T-helper 2 cell treated with Interferon-gamma antibody and Interleukin-4, amounts not matched to agents 5 μg/mL and 100 μg/mL, for 36 hours (primary cell): Measurements from ENCODE around the gene HCFC1.
A peak's percentile ranks its signal among the peaks of the same experiment; 100 is the strongest.
"Not testable (repeated sequence)": the region's sequence is repeated elsewhere in the genome, so short reads cannot be mapped to it uniquely, and the experiment has no call there.

Experiments
- DNase-seq: peaks from one replicate; pipeline ENCODE4 v3.0.0; 2021; ENCODE audit warnings: low spot score
- H3K27ac Mint-ChIP-seq: one replicate; pipeline ENCODE4 v1.8.0; 2021; ENCODE audit warnings: mild to moderate bottlenecking, mixed read lengths
- H3K27me3 Mint-ChIP-seq: one replicate; pipeline ENCODE4 v1.8.0; 2021; ENCODE audit warnings: low read depth, mixed read lengths
- H3K36me3 Mint-ChIP-seq: one replicate; pipeline ENCODE4 v1.8.0; 2021; ENCODE audit warnings: low read depth, mixed read lengths
- H3K4me1 Mint-ChIP-seq: one replicate; pipeline ENCODE4 v1.8.0; 2021; ENCODE audit warnings: low read depth, mixed read lengths
- H3K4me3 Mint-ChIP-seq: one replicate; pipeline ENCODE4 v1.8.0; 2022; ENCODE audit warnings: mild to moderate bottlenecking, moderate library complexity, mixed read lengths
- H3K9me3 Mint-ChIP-seq: one replicate; pipeline ENCODE4 v1.8.0; 2021; ENCODE audit warnings: mixed read lengths

The HCFC1 gene

GRCh38 chrX:153993978-153994377 is 22.4 kb upstream of the HCFC1 start:
- no peak for DNase-seq
- H3K9me3 Mint-ChIP-seq = no peaks in the 10 kb centered on the region
- no peak overlapping the region for H3K27ac Mint-ChIP-seq
- no peaks in the 10 kb centered on the region for H3K36me3 Mint-ChIP-seq
- H3K4me3 Mint-ChIP-seq = no peak overlapping the region
- H3K4me1 Mint-ChIP-seq = peaks cover 6% of the 10 kb centered on the region
- no peaks in the 10 kb centered on the region for H3K27me3 Mint-ChIP-seq

GRCh38 chrX:153993079-153993478 is 21.5 kb upstream of the HCFC1 start:
- Mint-ChIP-seq H3K36me3 (no peaks in the 10 kb centered on the region), H3K27me3 (no peaks in the 10 kb centered on the region), H3K9me3 (no peaks in the 10 kb centered on the region), H3K4me3 (no peak overlapping the region), H3K27ac (no peak overlapping the region), H3K4me1 (peaks cover 6% of the 10 kb centered on the region)
- DNase-seq = no peak

GRCh38 chrX:153992180-153992579 is 20.6 kb upstream of the HCFC1 start:
- Mint-ChIP-seq H3K9me3 (no peaks in the 10 kb centered on the region), H3K4me3 (no peak overlapping the region), H3K27ac (no peak overlapping the region), H3K4me1 (peaks cover 6% of the 10 kb centered on the region), H3K36me3 (no peaks in the 10 kb centered on the region), H3K27me3 (no peaks in the 10 kb centered on the region)
- no peak for DNase-seq

- no peaks in the 10 kb centered on the region for H3K27me3 Mint-ChIP-seq
- H3K4me1 Mint-ChIP-seq = peaks cover 6% of the 10 kb centered on the region
- no peak overlapping the region for H3K4me3 Mint-ChIP-seq
- H3K36me3 Mint-ChIP-seq = no peaks in the 10 kb centered on the region
- no peaks in the 10 kb centered on the region for H3K9me3 Mint-ChIP-seq
- DNase-seq = no peak
- no peak overlapping the region for H3K27ac Mint-ChIP-seq
Observed at GRCh38 chrX:153991013-153991580, 19.5 kb upstream of the HCFC1 start.

- Mint-ChIP-seq H3K4me1 (peaks cover 6% of the 10 kb centered on the region), H3K9me3 (no peaks in the 10 kb centered on the region), H3K27ac (no peak overlapping the region), H3K36me3 (no peaks in the 10 kb centered on the region), H3K27me3 (no peaks in the 10 kb centered on the region), H3K4me3 (no peak overlapping the region)
- no peak for DNase-seq
Observed at GRCh38 chrX:153989973-153990655, 18.5 kb upstream of the HCFC1 start.

GRCh38 chrX:153988493-153988892 is 16.9 kb upstream of the HCFC1 start:
- H3K27me3 Mint-ChIP-seq = no peaks in the 10 kb centered on the region
- H3K36me3 Mint-ChIP-seq = no peaks in the 10 kb centered on the region
- H3K9me3 Mint-ChIP-seq = no peaks in the 10 kb centered on the region
- H3K4me1 Mint-ChIP-seq = peaks cover 14% of the 10 kb centered on the region
- no peak overlapping the region for H3K27ac Mint-ChIP-seq
- H3K4me3 Mint-ChIP-seq = no peak overlapping the region
- no peak for DNase-seq

GRCh38 chrX:153984351-153985178 is 12.9 kb upstream of the HCFC1 start:
- no peaks in the 10 kb centered on the region for H3K27me3 Mint-ChIP-seq
- H3K9me3 Mint-ChIP-seq = no peaks in the 10 kb centered on the region
- peak overlapping the region; percentile 77 for H3K4me3 Mint-ChIP-seq
- H3K27ac Mint-ChIP-seq = peak overlapping the region; percentile 93
- H3K36me3 Mint-ChIP-seq = no peaks in the 10 kb centered on the region
- DNase-seq = no peak
- peaks cover 36% of the 10 kb centered on the region for H3K4me1 Mint-ChIP-seq

- H3K36me3 Mint-ChIP-seq = no peaks in the 10 kb centered on the region
- H3K27ac Mint-ChIP-seq = peak overlapping the region; percentile 70
- H3K4me1 Mint-ChIP-seq = peaks cover 33% of the 10 kb centered on the region
- H3K9me3 Mint-ChIP-seq = no peaks in the 10 kb centered on the region
- no peaks in the 10 kb centered on the region for H3K27me3 Mint-ChIP-seq
- H3K4me3 Mint-ChIP-seq = peak overlapping the region; percentile 84
- no peak for DNase-seq
Observed at GRCh38 chrX:153983321-153983801, 11.7 kb upstream of the HCFC1 start.

GRCh38 chrX:153981771-153982533 is 10.3 kb upstream of the HCFC1 start:
- Mint-ChIP-seq H3K27me3 (no peaks in the 10 kb centered on the region), H3K9me3 (no peaks in the 10 kb centered on the region), H3K4me3 (peak overlapping the region; percentile 84), H3K36me3 (no peaks in the 10 kb centered on the region), H3K27ac (peak overlapping the region; percentile 93), H3K4me1 (peaks cover 33% of the 10 kb centered on the region)
- peak; percentile 81 for DNase-seq

- H3K4me3 Mint-ChIP-seq = peak overlapping the region; percentile 84
- H3K9me3 Mint-ChIP-seq = no peaks in the 10 kb centered on the region
- peaks cover 33% of the 10 kb centered on the region for H3K4me1 Mint-ChIP-seq
Observed at GRCh38 chrX:153981231-153981630, 9.6 kb upstream of the HCFC1 start.

GRCh38 chrX:153980394-153980793 is 8.8 kb upstream of the HCFC1 start:
- H3K36me3 Mint-ChIP-seq, DNase-seq, H3K9me3 Mint-ChIP-seq, H3K27me3 Mint-ChIP-seq: not testable (repeated sequence)
- Mint-ChIP-seq H3K4me1 (peaks cover 36% of the 10 kb centered on the region), H3K27ac (peak overlapping the region; percentile 88), H3K4me3 (peak overlapping the region; percentile 76)

More at GRCh38 chrX:153981231-153981630, 9.6 kb upstream of the HCFC1 start:
- no peaks in the 10 kb centered on the region for H3K36me3 Mint-ChIP-seq
- no peak for DNase-seq
- peak overlapping the region; percentile 93 for H3K27ac Mint-ChIP-seq
- no peaks in the 10 kb centered on the region for H3K27me3 Mint-ChIP-seq

- peak overlapping the region; percentile 86 for H3K4me3 Mint-ChIP-seq
- H3K9me3 Mint-ChIP-seq = no peaks in the 10 kb centered on the region
- H3K27ac Mint-ChIP-seq = peak overlapping the region; percentile 96
- no peak for DNase-seq
- H3K36me3 Mint-ChIP-seq = peaks cover 7% of the 10 kb centered on the region
- peaks cover 13% of the 10 kb centered on the region for H3K4me1 Mint-ChIP-seq
- no peaks in the 10 kb centered on the region for H3K27me3 Mint-ChIP-seq
Observed at GRCh38 chrX:153974726-153975286, 3.2 kb upstream of the HCFC1 start.

- Mint-ChIP-seq H3K36me3 (peaks cover 12% of the 10 kb centered on the region), H3K4me3 (peak overlapping the region; percentile 86), H3K4me1 (peaks cover 13% of the 10 kb centered on the region), H3K27ac (peak overlapping the region; percentile 96), H3K27me3 (no peaks in the 10 kb centered on the region), H3K9me3 (no peaks in the 10 kb centered on the region)
- DNase-seq = no peak
Observed at GRCh38 chrX:153974003-153974725, 2.5 kb upstream of the HCFC1 start.
